GM21528 (cell line): ENCODE data around the gene SPARC.

Experiments used
- ATAC-seq: cut with Tn5 transposase; IDR thresholded peaks from one replicate; pipeline ENCODE4 v1.9.1; 2021; ENCODE audit warnings: mild to moderate bottlenecking, moderate library complexity; ENCODE audit not compliant: unreplicated experiment, low FRiP score

The SPARC gene

DNA sequence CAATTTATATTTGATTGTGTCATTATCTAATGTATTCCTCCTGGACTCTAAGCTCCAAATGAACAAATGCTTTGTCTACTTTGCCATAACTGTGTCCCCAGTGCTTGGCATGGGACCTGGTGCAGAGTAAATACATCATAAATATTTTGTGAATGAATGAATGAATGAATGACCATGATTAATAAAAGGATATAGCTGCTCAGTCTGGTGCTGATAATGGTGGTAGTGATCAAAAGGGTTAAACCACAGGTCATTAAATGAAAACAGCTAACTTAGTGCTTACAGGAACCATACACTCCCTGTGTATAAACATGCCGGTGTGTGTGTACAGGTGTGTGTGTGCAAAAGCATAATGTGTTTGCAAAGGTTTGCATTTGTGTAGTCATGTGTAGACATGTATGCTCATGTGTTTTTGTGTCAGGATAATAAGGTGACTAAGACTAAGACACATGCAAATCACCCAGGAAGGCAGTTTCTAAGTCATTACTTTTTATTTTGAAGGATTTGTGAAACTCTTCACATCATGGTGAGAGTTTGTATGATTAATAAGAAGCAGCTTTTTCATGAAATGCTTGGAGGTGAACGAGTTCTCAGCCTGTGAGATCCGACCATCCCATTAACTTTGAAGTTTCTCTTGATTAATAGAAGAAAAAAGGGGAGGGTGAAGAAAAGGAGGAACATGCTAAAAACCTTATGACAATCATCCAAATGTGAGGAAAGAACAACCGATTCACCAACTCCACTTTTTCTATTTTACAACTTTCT, 24.6 kb downstream of the SPARC start:
- ATAC-seq = peak; percentile 62

- ATAC-seq = no peak
These were observed 25.9 kb downstream of the SPARC start for GRCh38 chr5:151660616-151661495.

DNA sequence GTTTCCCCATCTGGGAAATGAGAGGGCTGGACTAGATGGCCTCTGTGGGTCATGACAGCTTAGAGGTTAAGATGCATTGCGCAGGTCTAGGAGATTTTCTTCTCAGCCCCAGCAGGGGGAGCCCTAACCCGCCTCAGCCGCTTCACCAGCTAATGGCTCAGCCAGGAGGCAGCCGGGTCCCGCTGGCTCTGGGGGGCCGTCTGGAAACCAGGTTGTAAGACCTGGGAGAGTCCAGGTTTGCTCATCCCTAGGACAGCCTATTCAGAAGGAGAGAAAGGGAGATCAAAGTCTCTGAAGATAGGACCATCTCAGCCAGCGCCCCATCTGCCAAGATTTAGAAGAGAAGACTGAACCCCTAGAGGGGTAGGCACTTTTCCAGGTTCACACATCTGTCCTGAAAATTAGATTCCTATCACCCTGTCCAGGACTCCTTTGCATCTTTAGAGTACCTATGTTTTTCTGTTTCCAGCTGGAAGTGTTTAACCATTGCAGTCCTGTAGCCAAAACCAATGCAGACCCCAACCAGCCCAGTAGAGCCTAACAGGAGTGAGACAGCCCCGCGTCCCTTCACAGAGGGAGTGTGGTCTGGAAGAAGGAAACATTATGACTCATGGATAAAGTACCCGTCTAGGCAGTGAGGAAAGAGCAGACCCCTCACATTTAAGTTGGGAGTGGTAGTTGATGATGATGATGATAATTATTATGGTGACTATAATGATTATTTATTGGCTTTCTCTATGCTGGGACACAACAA, 27.5 kb downstream of the SPARC start:
- ATAC-seq = peak; percentile 44

DNA sequence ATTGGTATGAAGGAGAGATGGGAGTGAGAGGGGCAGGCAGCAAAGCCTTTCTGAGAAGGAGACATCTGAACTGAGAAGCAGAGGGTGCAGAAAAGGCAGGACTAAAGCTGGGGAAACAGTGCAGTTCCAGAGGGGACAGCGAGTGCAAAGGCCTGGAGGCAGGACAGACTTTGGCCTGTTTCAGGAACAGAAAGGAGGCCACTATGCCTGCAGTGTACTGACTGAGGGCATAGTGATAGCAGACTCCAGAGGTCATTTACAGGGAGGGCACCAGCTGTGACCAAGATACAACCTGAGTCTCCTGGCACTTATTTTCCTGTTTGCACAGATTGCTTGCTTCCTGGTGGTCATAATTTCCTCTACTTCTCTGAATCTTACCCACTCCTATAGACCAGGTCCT, 29.6 kb downstream of the SPARC start:
- ATAC-seq = no peak

- ATAC-seq = no peak
These were observed 30.4 kb downstream of the SPARC start for GRCh38 chr5:151656311-151656710.

DNA sequence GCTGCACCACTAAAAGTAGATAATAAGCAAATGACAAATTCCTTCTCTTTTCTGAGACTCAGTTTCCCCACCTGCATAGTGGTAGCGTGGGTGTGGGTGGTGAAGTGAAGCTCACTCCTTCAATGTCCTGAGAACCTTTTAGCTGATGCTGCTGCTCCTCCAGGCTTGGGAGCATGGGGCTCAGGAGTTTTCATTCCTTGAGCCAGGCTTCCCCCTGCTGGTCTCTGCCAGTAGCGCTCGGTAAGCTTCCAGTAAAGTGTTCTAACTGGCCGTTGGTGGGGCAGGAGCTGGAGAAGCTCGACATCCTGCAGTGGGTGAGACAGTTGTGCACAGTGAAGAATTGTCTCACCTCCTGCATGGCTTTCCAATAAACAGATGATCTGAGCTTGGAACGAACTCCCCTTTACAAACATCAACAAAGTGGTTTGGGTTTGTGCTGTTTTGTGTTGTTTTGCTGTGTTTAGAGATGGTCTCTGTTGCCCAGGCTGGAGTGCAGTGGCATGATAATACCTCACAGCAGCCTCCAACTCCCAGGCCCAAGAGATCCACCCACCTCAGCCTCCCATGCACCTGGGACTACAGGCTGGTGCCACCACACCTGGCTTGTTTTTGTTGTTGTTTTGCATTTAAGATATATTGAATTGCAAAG, 34.6 kb downstream of the SPARC start:
- ATAC-seq = peak; percentile 92

DNA sequence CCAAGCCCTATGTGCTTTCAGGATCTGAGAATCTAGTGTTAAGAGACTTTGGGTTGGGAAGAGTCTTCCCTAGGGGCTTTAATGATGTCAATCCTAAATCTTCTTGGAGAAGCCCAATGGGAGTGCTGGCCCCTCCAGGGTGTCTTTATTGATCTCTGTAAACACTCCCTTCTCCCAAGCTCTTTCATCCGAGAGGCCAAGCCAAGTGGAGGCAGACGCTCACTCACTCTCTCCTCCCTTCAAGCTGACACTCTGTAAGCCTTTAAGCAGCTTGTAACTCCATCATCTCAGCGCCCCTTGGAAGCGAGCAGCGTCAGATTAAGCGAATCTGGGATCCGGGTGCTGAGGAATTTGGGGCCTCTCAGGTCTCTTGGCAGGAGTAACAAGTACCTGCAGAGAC, 37.7 kb downstream of the SPARC start:
- no peak for ATAC-seq

DNA sequence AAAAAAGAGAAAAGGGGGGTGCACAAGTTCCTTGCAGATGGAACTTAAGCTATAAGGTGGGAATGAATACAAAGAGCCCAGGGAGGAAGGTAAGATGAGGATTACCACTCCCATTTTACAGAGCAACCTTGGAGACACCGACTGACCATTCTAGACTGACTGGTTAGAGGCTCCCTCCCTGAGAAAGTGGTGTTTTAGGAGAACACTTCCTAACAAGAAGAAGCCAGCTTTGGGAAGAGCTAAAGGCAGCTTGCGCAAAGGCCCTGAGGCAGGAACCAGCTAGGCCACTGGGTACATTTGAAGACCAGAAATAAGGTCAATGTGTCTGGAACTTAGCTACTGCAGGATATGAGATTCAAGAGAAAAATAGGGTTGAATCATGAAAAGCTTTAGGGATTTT, 38.6 kb downstream of the SPARC start:
- no peak for ATAC-seq

DNA sequence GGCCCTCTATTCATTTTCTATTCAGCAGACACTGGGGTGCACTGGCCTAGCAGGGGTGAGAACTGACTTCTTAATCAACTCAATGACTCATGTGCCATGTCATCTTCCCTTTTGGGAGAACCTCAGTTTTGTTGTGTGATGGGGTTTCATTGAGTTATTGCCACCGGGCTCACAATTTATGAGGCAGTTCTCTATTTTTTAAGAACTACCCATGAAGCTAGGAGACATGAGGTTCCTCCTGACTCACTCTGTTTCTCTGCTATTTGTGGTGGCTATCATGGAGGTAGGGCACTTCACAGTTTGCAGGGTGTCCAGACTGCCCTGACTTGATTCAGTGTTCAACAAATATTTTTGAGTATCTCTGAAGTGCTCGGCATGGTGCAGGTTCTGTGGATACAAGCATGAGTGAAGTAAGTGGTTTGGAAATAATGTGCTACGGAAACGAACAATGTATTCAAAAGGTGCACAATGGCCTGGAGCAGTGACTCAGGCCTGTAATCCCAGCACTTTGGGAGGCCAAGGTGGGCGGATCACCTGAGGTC, 39.3 kb downstream of the SPARC start:
- ATAC-seq = no peak

- no peak for ATAC-seq
These were observed 40.4 kb downstream of the SPARC start for GRCh38 chr5:151646334-151646733.

GRCh38 chr5:151643388-151643787, 43.3 kb downstream of the SPARC start:
- ATAC-seq = no peak

DNA sequence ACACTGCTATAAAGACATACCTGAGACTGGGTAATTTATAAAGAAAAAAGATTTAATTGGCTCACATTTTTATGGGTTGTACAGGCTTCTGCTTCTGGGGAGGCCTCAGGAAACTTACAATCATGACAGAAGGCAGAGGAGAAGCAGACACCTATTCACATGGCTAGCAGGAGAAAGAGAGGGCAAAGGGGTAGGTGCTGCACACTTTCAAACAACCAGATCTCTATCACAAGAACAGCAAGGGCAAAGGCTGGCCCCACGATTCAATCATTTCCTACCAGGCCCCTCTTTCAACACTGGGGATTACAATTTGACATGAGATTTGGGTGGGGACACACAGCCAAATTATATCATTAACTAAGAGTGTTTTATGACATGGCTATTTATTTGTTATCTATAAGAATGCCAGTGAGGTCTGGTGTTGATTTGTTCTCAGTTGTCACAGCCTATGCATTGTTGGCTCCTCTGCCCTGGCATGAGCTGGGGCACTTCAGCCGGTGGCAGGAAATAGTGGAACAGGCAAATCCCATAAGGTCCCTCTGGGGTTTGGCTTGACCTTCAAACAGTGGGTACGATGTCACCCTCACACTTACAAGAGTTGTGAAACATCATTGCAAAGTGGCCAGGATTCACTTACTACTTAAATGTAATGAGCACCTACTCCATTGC, 44.1 kb downstream of the SPARC start:
- ATAC-seq = no peak

GRCh38 chr5:151638619-151639018, 48.1 kb downstream of the SPARC start:
- no peak for ATAC-seq

GRCh38 chr5:151637676-151638075, 49.0 kb downstream of the SPARC start:
- ATAC-seq = no peak

DNA sequence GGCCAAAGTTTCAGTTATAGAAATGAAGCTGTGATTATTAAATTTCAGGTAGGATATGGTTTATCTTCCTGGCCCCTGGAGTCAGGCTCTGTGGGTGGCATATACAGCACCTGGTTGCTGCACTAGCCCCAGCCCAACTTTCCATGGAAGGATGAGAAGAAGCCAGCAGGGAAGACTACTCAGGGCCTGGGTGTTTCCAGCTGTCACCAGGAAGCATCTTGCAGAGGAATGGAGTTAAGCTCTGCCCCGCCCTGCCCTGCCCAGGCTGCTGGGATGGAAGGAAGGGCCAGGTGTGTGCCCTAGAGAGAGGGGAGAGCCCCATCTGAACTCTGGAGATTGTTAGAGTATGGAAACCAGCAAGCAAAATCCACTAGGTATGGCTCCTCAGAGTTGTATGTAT, 52.8 kb downstream of the SPARC start:
- no peak for ATAC-seq

DNA sequence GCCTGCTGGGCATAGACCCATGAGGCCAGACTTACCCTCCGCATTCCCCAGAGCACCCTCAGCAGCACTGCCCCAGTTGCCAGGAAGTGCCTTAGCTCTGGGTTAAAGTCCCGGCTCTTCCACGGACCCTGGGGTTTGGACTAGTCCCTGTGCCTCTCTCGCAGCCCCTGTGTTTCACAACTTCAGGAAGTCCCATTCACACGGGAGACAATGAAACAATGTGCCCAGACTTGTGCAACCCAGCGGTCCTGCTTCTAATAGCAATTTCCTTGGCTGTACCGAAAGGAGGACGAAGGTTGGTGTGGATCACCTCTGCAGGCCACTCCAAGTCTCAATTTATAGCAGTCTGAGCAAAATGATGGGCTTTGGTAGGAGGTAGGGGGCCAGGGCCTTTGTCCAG, 53.8 kb downstream of the SPARC start:
- ATAC-seq = no peak

GRCh38 chr5:151632524-151632923, 54.2 kb downstream of the SPARC start:
- no peak for ATAC-seq

DNA sequence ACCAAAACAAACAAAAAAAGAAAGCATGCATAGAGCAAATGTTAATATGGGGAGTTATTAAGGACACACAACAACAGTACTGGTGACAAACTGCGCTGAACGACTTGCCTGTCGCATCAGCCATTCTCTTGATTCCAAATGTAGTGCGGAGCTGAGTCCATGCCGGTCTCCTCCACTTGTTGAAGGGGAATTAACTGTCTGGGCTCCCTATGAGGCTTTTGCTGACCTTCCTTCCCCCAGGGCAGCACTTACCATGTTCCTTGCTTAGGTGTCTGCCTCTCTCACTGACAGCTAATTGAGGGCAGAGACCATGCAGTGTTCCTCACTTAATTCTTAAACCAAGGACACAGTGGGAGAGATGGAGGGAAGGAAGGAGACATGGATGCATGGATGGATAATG, 54.8 kb downstream of the SPARC start:
- no peak for ATAC-seq

DNA sequence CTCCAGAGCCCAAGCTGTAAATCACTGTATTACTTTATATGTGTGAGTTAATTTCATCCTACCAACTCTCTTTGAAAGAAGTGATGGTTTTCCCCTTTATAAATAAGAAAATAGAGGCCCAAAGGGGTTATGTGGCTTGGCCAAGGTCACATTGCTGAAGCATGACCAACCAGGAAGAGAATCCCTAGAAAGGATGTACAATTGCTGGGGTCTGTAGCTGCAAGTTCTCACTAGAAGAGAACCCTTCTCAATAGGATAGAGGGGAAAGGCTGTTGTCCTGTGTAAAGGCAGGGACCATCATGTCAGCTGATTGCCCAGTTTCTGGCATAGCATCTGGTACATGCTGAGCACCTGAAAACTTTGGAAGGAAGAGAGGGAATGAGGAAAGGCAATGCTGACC, 56.6 kb downstream of the SPARC start:
- no peak for ATAC-seq
